Endothelial cell of umbilical vein (primary cell): ENCODE measurements around the gene RUNX2. TPM values are rescaled to one million over a fixed set of nuclear protein-coding genes. Genes with fewer than 3 reads are reported as not detected.
A peak's percentile ranks its signal among the peaks of the same experiment; 100 is the strongest.

ENCODE experiments used
- BruUV-seq: library from RNA; stranded (reverse); fragments of 400-500 nt; replicated peaks from 2 replicates; lab custom pipeline; 2021; lab: Mats Ljungman, UMichigan
- CTCF ChIA-PET: fragments of 300-600, 350-600 bp; sonication (Branson Sonifier 250); formaldehyde crosslinking; loops from one replicate; lab custom pipeline; 2021; ENCODE audit warnings: antibody characterized with exemption, inconsistent platforms; lab: Charles Lee
- POLR2A ChIA-PET: fragments of 300-600, 350-600 bp; sonication (Branson Sonifier 250); formaldehyde crosslinking; loops from one replicate; lab custom pipeline; 2021; ENCODE audit warnings: antibody characterized with exemption, inconsistent platforms; lab: Charles Lee
- DNase-seq: peaks from one replicate; pipeline ENCODE4 v3.0.0-alpha.2; 2011; ENCODE audit warnings: low read depth, low spot score
- FAIRE-seq: peaks from 2 replicates; lab custom pipeline; 2011; peaks lifted over from hg19 to GRCh38; lab: Jason Lieb, UNC
- H2AFZ ChIP-seq: 2 replicates; pipeline ENCODE4 v1.6.0; 2012; ENCODE audit warnings: low read depth, low read length, control low read depth, inconsistent platforms
- H3K27ac ChIP-seq: 2 replicates; pipeline ENCODE4 v1.5.1; 2011; ENCODE audit warnings: low read depth, mild to moderate bottlenecking, control low read depth, low read length, moderate library complexity; ENCODE audit not compliant: insufficient read depth
- H3K27me3 ChIP-seq, 2 experiments: 2 replicates each; pipeline versions ENCODE4 v1.6.0 to v1.6.1; 2011; ENCODE audit warnings: low read length in 2 of 2, mixed read lengths in 1 of 2; ENCODE audit not compliant: control insufficient read depth in 2 of 2, insufficient read depth in 2 of 2
- H3K36me3 ChIP-seq, 2 experiments: 2 replicates in 1 of 2; 3 replicates in 1 of 2; pipeline ENCODE4 v1.5.1; 2011; ENCODE audit warnings: low read length in 2 of 2, mild to moderate bottlenecking in 1 of 2, moderate library complexity in 1 of 2; ENCODE audit not compliant: control insufficient read depth in 2 of 2, insufficient read depth in 2 of 2; ENCODE audit errors: extremely low read depth in 1 of 2
- H3K4me1 ChIP-seq: 3 replicates; pipeline ENCODE4 v1.5.1; 2011; ENCODE audit warnings: mild to moderate bottlenecking, low read length; ENCODE audit not compliant: control insufficient read depth, insufficient read depth; ENCODE audit errors: extremely low read depth
- H3K4me2 ChIP-seq: 2 replicates; pipeline ENCODE4 v1.6.1; 2011; ENCODE audit warnings: low read length, control low read depth, mixed read lengths; ENCODE audit not compliant: insufficient read depth
- H3K4me3 ChIP-seq, 3 experiments: fragments of 200-600 bp in 1 of 3; sonication (generic), shearing (Covaris generic) in 1 of 3; replicated peaks in 1 of 3; 2 replicates each; pipeline ENCODE4 v1.5.1; 2011 to 2016; ENCODE audit warnings: control low read depth in 3 of 3, low read length in 3 of 3, mild to moderate bottlenecking in 2 of 3, inconsistent platforms in 1 of 3, low read depth in 1 of 3, moderate library complexity in 1 of 3; ENCODE audit not compliant: insufficient read depth in 1 of 3
- H3K79me2 ChIP-seq: 2 replicates; pipeline ENCODE4 v1.6.0; 2012; ENCODE audit warnings: low read length, inconsistent platforms; ENCODE audit not compliant: control insufficient read depth, insufficient read depth
- H3K9ac ChIP-seq: replicated peaks from 2 replicates; pipeline ENCODE3; 2011; ENCODE audit warnings: low read length, control low read depth; ENCODE audit not compliant: insufficient read depth; ENCODE audit errors: extremely low read depth
- H3K9me1 ChIP-seq: replicated peaks from 3 replicates; pipeline ENCODE4 v1.6.0; 2011; ENCODE audit warnings: mild to moderate bottlenecking, low read length; ENCODE audit not compliant: control insufficient read depth, insufficient read depth; ENCODE audit errors: extremely low read depth
- H3K9me3 ChIP-seq: replicated peaks from 2 replicates; pipeline ENCODE4 v1.5.1; 2012; ENCODE audit warnings: low read length, inconsistent platforms; ENCODE audit not compliant: control insufficient read depth, insufficient read depth
- H4K20me1 ChIP-seq: replicated peaks from 2 replicates; pipeline ENCODE3; 2011; ENCODE audit warnings: mild to moderate bottlenecking, low read length; ENCODE audit not compliant: control insufficient read depth, insufficient read depth; ENCODE audit errors: extremely low read depth
- CTCF ChIP-seq, 2 donors: IDR thresholded peaks; 1 replicate in 1 of 2; 2 replicates in 1 of 2; pipeline ENCODE4 v1.5.1; 2011; ENCODE audit warnings: low read length in 2 of 2, mild to moderate bottlenecking in 2 of 2, moderate library complexity in 2 of 2, control low read depth in 1 of 2, inconsistent platforms in 1 of 2, low read depth in 1 of 2; ENCODE audit not compliant: insufficient read depth in 1 of 2; ENCODE audit errors: extremely low read depth in 1 of 2
- EZH2 ChIP-seq: IDR thresholded peaks from 2 replicates; pipeline ENCODE4 v1.6.1; 2012; ENCODE audit warnings: borderline replicate concordance, low read depth, mild to moderate bottlenecking, moderate library complexity, low read length, inconsistent platforms; ENCODE audit not compliant: severe bottlenecking
- FOS ChIP-seq: IDR thresholded peaks from 2 replicates; pipeline ENCODE4 v1.6.1; 2011; ENCODE audit warnings: mild to moderate bottlenecking, low read length, moderate library complexity, borderline replicate concordance; ENCODE audit not compliant: insufficient read depth
- GATA2 ChIP-seq: IDR thresholded peaks from 2 replicates; pipeline ENCODE4 v1.7.0; 2011; ENCODE audit warnings: low read depth, mild to moderate bottlenecking, moderate library complexity, mixed read lengths, low read length; ENCODE audit not compliant: insufficient read length, insufficient read depth
- JUN ChIP-seq: IDR thresholded peaks from 2 replicates; pipeline ENCODE4 v1.6.1; 2011; ENCODE audit warnings: borderline replicate concordance, low read depth; ENCODE audit not compliant: insufficient read length, insufficient read depth
- MAX ChIP-seq: IDR thresholded peaks from 2 replicates; pipeline ENCODE4 v1.6.1; 2011; ENCODE audit not compliant: insufficient read depth, insufficient read length
- MYC ChIP-seq: IDR thresholded peaks from one replicate; pipeline ENCODE4 v1.6.1; 2011; ENCODE audit warnings: mild to moderate bottlenecking, low read depth, low read length
- POLR2A ChIP-seq: IDR thresholded peaks from 2 replicates; pipeline ENCODE4 v1.6.1; 2012; ENCODE audit warnings: low read depth, mild to moderate bottlenecking, control low read depth, low read length
- POLR2AphosphoS5 ChIP-seq: IDR thresholded peaks from 2 replicates; pipeline ENCODE4 v1.6.1; 2012; ENCODE audit warnings: low read depth, mild to moderate bottlenecking, control low read depth, low read length, moderate library complexity; ENCODE audit not compliant: insufficient read depth
- dilution Hi-C: fragments of 300-500 bp; cut with MboI; formaldehyde crosslinking; loops from one replicate; pipeline ENCODE4 v1.15.0; 2019; ENCODE audit warnings: low sequenced_read_pairs; ENCODE audit not compliant: extremely low pct_ligation_motif_present
- intact Hi-C: fragments of 100-400 bp; cut with micrococcal nuclease; formaldehyde crosslinking; loops from one replicate; pipeline ENCODE4 v1.10.0; 2022
- polyA plus RNA-seq, 4 experiments: library from polyadenylated mRNA; depleted of rRNA in 3 of 4; stranded (reverse) in 3 of 4; unstranded in 1 of 4; fragments of >200 nt; gene quantifications; 2 replicates each; pipeline versions ENCODE4 v1.2.1 to v1.2.3, GENCODE V29; 2011 to 2012; ENCODE audit warnings: missing spikeins in 1 of 4
- total RNA-seq: library from RNA; stranded (reverse); gene quantifications from 2 replicates; pipeline ENCODE4 v1.2.3, GENCODE V29; 2021

Gene RUNX2
- total and polyA plus RNA-seq, 2 donors (not counting 3 experiments of a cell fraction or from before 2014, with no cell fraction given), result 0.06 TPM; not detected in 1

- Histone ChIP-seq H4K20me1 (no peaks in the 10 kb centered on the region), H3K79me2 (no peaks in the 10 kb centered on the region), H3K9ac (no peak overlapping the region), H3K4me1 (peaks cover 37% of the 10 kb centered on the region), H3K4me2 (peak overlapping the region; percentile 85), H3K36me3 (no peaks in the 10 kb centered on the region), H3K27ac (no peak overlapping the region), H3K9me3 (no peaks in the 10 kb centered on the region), H3K4me3 (no peak overlapping the region), H3K27me3 (peaks cover 12 to 14% of the 10 kb centered on the region in 2 experiments), H2AFZ (no peak overlapping the region), H3K9me1 (no peaks in the 10 kb centered on the region)
- peak; percentile 82 for DNase-seq
- TF ChIP-seq MAX (no peak), POLR2A (peak; percentile 29), GATA2 (peak; percentile 83), EZH2 (no peak), MYC (no peak), FOS (peak; percentile 53), CTCF (IDR thresholded peaks at IDR 0.05; ENCODE audit: extremely low read depth in 1 of 2, insufficient read depth in 1 of 2, low read depth in 1 of 2, low read length in 2 of 2) (no peak), POLR2AphosphoS5 (peak; percentile 51), JUN (peak; percentile 55)
- POLR2A ChIA-PET, result no interaction called here
- intact Hi-C loops (loop anchor here (1.0 to 5.0 kb wide), 2 partner anchors 13 to 44 kb away; no protein-coding TSS in a partner anchor), dilution Hi-C loops (no loop called here)
- CTCF ChIA-PET, result interaction anchor here (0.8 kb wide), 1 partner anchor 145 kb away, joined by 3 read pairs; no protein-coding TSS in a partner anchor
- BruUV-seq, result no TSS peak
- peak; percentile 66 for FAIRE-seq
These were observed 104.8 kb downstream of the RUNX2 start for GRCh38 chr6:45432977-45433376.
